Omental fat pad (tissue), 4 donors: ENCODE measurements around the gene HSFX2. TPM values are rescaled to one million over a fixed set of nuclear protein-coding genes. Genes with fewer than 3 reads are reported as not detected.
"Not testable (repeated sequence)": the region's sequence is repeated elsewhere in the genome, so short reads cannot be mapped to it uniquely, and the experiment has no call there.

ENCODE experiments used
- ATAC-seq: fragments of 150-250 bp; one replicate; pipeline ENCODE4 v1.9.1; 2016; ENCODE audit warnings: mild to moderate bottlenecking, moderate library complexity; ENCODE audit not compliant: low FRiP score
- DNase-seq: peaks from one replicate; pipeline ENCODE4 v3.0.0-alpha.2; 2019; ENCODE audit warnings: low spot score
- CTCF ChIP-seq, 3 donors: fragments of 450-650 bp; IDR thresholded peaks; one replicate each; pipeline ENCODE4 v1.5.1; 2016 to 2017; ENCODE audit warnings: antibody characterized with exemption in 3 of 3, mild to moderate bottlenecking in 3 of 3, moderate library complexity in 2 of 3
- total RNA-seq, 4 donors: library from RNA; depleted of rRNA; stranded (reverse); fragments of >200 nt; gene quantifications; one replicate each; pipeline ENCODE4 v1.1.0, GENCODE V29; 2016

The HSFX2 gene
- total RNA-seq, 4 donors from 2014 or later: 0.63 TPM; not detected in 3

GRCh38 chrX:149631234-149632165, 36.4 kb upstream of the HSFX2 start, which contains the start of gene TMEM185A:
Gene TMEM185A, minus strand, starts transcription at chrX:149631792. Its CDS starts 212 bp downstream, at chrX:149631580.
- DNase-seq (no peak), ATAC-seq (peak; percentile 63)
- TF ChIP-seq CTCF (IDR thresholded peaks at IDR 0.05): no peak

- DNase-seq (no peak), ATAC-seq (peak; percentile 56)
- no peak for TF ChIP-seq CTCF (IDR thresholded peaks at IDR 0.05)
These were observed 35.6 kb upstream of the HSFX2 start for GRCh38 chrX:149630681-149631233.

- ATAC-seq (no peak), DNase-seq (no peak)
- no peak for TF ChIP-seq CTCF (IDR thresholded peaks at IDR 0.05)
These were observed 34.7 kb upstream of the HSFX2 start for GRCh38 chrX:149629730-149630387.

GRCh38 chrX:149628768-149629167, 33.7 kb upstream of the HSFX2 start:
- ATAC-seq: no peak

GRCh38 chrX:149628280-149628679, 33.2 kb upstream of the HSFX2 start:
- no peak for TF ChIP-seq CTCF (IDR thresholded peaks at IDR 0.05)
- DNase-seq: no peak
- ATAC-seq: no peak

More at GRCh38 chrX:149628768-149629167, 33.7 kb upstream of the HSFX2 start:
- DNase-seq: no peak
- TF ChIP-seq CTCF (IDR thresholded peaks at IDR 0.05): no peak

GRCh38 chrX:149626829-149627228, 31.7 kb upstream of the HSFX2 start:
- not testable (repeated sequence) for DNase-seq, ATAC-seq

- ATAC-seq: not testable (repeated sequence)
These were observed 24.5 kb upstream of the HSFX2 start for GRCh38 chrX:149619662-149620061.

More at GRCh38 chrX:149619662-149620061, 24.5 kb upstream of the HSFX2 start:
- not testable (repeated sequence) for DNase-seq
